GM21515 (cell line): ENCODE measurements around the gene PAX5.

Experiments
- ATAC-seq: cut with Tn5 transposase; IDR thresholded peaks from one replicate; pipeline ENCODE4 v1.9.1; 2021; ENCODE audit not compliant: unreplicated experiment

The PAX5 gene

DNA sequence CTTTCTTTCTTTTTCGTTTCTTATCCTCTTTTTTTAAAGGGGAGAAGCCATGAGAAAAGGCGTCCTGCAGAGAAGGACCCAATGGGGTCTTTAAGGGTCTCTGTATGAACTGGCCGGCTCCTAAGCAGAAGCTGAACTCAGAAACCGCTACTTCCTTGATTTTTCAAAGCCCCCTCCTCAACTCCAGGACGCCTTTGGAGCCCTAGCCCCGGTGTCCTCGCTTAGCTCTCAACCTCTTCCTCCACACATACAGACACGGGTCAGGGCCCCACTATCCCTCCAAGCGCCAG lies 8.3 kb downstream of the PAX5 start:
- no peak for ATAC-seq

GRCh38 chr9:37025071-37025822 lies 8.8 kb downstream of the PAX5 start:
- no peak for ATAC-seq

DNA sequence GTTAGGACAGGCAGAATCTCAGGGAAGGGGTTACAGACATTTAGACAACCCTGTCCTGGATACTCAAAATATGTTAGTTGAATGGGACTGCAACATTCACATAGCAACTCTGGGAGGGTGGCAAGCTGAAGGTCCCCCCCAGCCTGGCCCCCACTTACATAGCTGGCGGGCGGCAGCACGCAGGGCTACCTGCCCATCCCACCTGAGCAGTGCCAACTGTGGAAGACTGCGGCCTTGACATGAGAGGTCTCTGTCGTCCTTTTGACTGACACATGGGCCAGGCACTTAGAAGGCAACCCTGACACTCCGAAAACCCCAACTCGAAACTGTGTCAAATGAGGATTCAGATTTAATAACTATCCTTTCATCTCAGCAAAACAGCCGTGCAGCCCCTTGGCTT lies 16.5 kb downstream of the PAX5 start:
- no peak for ATAC-seq

- ATAC-seq: no peak
Observed at GRCh38 chr9:37011530-37011929, 22.5 kb downstream of the PAX5 start.

- ATAC-seq: no peak
Observed at GRCh38 chr9:37010976-37011375, 23.1 kb downstream of the PAX5 start.

- ATAC-seq: peak; percentile 40
Observed at GRCh38 chr9:37010180-37010579, 23.9 kb downstream of the PAX5 start.

GRCh38 chr9:37007295-37007694 lies 26.8 kb downstream of the PAX5 start:
- ATAC-seq: no peak

DNA sequence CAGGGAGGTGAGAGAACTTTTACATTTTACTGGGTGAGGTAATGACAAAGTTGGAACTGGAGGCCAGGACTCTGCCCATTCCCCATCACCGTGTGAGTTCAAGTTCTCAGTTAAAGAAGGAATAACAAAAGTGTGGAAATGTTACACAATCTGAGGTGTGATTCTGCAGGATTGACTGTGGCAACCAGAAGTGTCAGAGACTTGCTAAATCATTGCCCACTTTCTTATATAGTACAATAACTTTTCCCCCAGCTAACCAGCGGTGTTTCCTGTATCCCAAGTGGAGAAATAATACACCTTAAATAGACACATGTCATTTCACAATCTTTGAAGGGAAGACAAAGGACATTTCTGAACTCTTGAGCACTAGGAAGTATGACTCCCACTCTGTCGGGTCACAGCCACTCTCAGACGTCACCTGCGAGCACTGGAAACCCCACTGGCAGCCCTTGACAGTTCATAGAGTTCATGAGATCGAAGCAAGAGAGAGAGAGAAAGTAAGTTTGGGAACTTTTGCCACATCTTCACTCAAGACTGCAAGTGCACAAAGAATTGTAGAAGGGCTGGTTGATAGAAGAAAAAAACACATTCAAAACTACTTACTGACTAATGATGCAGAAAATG lies 28.4 kb downstream of the PAX5 start:
- ATAC-seq: no peak

DNA sequence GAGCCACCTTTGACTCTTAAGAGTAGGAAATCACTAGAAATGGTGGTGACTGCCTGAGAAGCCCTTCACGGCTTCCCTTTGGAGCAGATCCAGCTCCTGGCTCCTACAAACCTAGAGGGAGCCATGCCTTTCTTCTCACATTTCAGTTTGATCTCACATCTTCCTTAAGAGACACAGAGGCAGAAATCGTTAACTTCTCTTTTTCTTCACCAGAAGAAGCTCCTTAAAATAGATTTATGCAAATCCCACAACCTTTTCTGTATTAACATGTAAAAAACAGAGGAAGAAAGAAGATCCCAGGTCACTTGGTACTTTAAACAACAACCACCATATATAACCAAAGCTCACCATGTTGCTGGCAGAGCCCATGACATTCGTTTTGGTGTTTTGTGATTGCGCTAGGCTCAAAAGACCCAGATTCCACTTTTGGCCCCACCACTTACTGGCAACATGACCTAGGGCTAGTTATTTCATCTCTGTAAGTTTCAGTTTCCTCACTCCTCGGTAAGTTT lies 29.6 kb downstream of the PAX5 start:
- no peak for ATAC-seq

DNA sequence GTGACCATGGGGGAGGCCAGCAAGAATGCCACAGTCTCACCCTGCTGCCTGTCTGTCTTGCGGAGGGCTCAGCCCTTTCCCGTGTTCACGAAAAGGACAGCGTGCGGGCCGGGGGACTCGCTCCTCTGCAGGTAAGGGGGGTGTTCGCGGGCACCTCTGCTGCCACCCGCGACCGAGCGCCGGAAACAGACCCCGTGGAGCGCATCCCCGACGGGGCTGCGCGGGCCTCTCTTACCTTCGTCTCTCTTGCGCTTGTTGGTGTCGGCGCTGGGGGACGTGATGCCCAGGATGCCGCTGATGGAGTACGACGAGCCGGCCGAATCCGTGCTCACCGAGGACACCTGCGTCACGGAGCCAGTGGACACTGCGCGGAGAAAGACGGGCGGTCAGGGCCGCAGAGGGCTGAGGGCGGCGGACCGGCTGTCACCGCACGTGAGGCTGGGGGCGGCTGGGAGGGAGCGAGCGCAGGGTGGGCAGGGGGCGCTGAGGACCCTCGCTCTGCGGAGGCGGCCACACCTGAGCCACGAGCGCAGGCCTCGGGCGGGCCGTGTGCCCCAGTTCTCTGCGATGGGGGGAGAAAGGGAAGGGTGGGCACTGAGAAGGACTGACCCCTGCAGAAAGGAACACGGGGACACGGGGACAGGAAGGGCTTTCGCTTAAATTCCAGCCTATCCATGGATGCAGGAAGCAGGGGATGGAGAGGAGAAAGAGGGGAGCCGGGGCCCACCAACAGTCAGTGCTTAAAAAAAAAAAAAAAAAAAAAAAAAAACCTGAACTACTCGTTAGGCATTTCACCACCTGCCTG lies 31.5 kb downstream of the PAX5 start:
- ATAC-seq: no peak

DNA sequence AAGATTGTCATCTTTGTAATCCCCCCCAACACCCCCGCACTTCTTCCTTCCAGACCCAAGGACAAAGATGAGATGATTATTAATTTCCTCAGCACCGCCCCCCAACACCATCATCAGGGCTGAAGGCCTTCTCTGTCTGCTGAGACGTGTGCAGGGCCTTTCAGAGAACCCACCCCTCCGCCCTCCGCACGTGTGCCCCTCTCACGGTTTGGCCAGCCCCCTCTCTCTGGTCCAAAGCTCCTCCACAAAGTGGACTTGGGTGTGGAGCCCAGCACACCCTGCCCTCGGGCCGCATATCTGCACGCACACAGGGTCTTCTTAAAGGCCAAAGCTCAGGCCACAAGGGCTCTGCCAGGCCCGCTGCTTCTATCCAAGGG lies 32.0 kb downstream of the PAX5 start:
- no peak for ATAC-seq

DNA sequence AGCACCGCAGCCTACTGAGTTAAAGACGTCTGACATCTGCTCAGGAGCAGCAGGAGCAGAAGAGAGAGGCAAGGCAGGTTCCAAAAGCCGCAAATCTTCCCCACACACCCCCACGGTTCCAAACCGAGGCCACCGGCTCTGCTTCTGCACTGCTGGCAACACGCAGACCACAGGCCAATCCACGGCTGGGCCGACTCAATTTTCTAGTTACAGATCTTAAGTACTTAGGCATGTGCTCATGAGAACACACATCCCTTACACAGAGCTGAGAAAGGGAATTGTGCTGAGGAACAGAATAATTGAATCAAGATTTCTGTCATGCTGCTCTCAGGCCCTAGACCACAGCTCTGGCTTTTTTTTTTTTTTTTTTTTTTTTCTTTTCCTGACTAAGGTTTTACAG lies 32.6 kb downstream of the PAX5 start:
- no peak for ATAC-seq

DNA sequence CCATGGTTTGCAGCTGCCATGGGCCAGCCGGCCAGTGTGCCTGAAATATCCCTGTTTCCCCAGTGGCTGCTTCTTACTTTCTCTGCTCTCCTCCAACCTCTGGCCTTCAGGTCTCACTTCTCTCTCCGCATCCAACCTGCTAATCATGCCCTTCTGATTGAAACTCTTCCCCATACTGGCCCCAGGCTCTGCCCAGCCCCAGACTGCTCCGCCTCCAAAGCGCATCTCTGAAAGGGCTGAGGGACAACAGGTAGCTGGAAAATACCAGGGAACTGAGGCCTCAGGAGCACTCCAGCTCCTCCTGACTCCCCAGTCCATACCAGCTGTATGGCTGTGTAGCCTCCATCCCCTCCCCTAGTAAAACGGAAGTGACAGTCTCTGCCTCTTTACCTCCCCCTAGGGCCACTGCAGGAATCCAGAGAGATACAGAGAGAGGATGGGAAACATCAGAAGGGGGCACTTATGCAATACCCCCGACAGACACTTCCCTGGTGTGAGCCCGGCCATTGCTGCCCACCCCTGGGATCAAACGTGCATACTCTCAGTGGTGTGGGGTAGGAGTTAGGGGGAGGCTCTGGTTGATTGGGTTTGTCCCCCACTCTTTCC lies 34.2 kb downstream of the PAX5 start:
- ATAC-seq: no peak

GRCh38 chr9:36997414-36997813 lies 36.7 kb downstream of the PAX5 start:
- ATAC-seq: no peak

DNA sequence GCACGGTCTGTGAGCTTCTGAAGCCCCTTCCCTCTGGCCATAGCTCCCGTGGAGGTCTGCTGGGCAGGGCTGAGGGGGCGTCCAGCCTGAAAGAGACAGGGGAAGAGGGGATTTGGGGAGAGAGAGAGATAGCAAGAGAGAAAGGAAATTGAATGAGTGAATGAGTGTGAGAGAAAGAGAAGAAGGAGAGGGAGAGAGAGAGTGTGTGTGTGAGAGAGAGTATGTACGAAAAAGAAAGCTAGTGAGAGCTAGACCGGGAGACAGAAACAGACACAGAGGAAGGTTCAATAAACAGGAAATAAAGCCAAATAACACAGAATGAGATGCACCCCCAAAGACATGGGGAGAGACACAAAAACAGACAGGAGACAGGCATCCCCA lies 37.4 kb downstream of the PAX5 start:
- no peak for ATAC-seq

DNA sequence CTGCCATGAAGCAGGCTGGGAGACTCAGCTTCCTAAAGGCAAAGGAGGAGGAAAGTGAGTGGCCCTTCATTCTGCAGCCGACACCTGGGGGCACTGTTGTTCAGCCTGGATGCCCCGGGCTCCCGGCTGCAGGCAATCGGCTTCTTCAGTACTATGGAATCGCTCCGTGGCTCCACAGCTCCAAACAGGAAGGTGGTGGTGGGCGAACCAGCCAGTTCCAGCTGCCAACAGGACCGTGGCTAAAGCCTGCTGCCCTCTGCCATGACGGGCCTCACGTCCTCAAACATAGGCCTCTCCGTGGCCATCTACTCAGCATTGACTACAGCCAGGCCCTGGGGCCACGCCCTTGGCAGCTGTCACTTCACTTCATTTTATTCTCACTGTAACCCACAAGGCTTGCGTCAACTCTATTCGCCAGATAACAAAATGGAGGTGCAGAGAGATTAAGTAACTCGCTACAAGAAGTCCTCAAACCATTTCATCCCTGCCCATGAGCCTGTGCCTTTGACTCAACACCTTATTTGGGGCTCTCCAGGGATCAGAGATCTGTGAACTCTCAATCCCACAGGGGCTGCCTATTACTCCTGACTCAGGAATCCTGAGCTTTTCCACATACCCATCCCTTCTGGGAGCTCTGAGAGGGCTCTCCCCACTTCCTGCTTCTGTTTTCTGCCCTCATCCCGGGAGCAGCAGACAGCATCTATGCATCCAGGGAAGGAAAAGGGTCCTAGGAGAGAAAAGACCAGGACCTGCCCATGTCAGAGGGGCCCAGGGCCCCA lies 38.0 kb downstream of the PAX5 start:
- ATAC-seq: no peak

GRCh38 chr9:36993933-36994764 lies 39.9 kb downstream of the PAX5 start:
- peak; percentile 46 for ATAC-seq

- ATAC-seq: no peak
Observed at GRCh38 chr9:36992501-36993316, 41.4 kb downstream of the PAX5 start.

DNA sequence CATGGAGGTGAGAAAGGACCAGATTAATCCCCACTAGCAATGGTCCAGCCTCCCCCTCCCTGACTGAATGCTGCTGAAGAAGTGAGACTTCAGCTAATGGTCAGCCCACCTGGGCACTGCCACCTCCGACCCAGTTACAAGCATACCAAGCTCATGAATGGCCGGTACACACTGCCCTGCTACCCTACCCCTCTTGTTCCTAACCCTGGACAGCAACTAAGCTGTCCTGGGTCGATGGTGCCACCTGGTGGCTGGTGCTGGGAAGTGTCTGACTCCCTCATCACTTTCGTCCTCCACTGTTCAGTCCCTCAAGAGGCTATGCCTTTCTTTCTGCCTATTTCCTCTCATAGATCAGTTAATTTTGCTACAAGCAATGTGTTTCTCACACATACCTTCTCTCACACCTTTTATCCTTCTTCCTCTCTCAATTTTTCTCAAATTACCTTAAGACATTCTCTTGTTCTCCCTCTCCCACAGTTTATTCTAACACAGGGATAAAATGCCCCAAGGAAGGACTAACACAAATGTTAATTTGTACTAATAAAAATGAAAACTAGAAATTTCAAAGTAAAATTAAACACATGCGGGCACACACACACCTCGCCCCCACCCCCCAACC lies 42.4 kb downstream of the PAX5 start:
- no peak for ATAC-seq
